ENCODE measurements around the gene HCK.
A peak's percentile ranks its signal among the peaks of the same experiment; 100 is the strongest.
"Not testable (repeated sequence)": the region's sequence is repeated elsewhere in the genome, so short reads cannot be mapped to it uniquely, and the experiment has no call there.

HCK gene

DNA sequence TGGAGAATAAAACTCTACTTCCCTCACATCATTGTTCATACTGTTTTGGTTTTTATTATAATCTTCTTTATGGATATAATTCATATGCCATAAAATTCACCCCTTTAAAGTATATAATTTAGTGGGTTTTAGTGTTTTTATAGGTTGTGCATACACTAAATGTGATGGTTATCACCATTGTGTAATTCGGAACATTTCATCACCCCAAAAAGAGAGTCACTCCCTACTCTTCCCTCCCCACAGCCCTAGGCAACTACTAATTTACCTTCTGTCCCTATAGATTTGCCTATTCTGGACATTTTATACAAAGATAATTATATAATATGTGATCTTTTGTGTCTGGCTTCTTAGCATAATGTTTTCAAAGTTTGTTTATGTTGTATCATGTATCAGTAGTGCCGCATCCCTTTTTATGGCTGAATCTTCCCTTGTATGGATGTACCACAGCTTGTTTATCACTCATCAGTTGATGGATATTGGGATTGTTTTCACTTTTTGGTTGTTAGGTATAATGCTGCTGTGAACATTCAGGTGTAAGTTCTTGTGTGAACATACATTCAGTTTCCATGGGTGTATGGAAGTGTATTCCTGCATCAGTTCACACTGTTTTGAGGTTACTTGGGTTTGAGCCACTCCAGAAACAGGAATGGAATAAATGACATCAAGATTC lies 61.7 kb downstream of the HCK start:
- 100% methylated on average over 1 of the region's 2 CpGs for WGBS (ENCODE audit: insufficient coverage)
- Histone ChIP-seq H3K27me3 (replicated peaks in 2 of 5; ENCODE audit: control insufficient read depth in 4 of 5, insufficient read depth in 5 of 5, low read length in 4 of 5) (no peaks in the 10 kb centered on the region), H3K4me3 (ENCODE audit: control insufficient read depth in 1 of 7, extremely low read depth in 1 of 7, insufficient read depth in 4 of 7, low read depth in 2 of 7, low read length in 6 of 7) (no peak overlapping the region), H3K36me3 (ENCODE audit: control insufficient read depth in 4 of 4, insufficient read depth in 4 of 4, low read length in 3 of 4) (peaks cover 0 to 15% (median 7%) of the 10 kb centered on the region in 4 experiments), H3K27ac (ENCODE audit: insufficient read depth in 1 of 2, low read depth in 1 of 2, low read length in 2 of 2, poor library complexity in 1 of 2, severe bottlenecking in 2 of 2) (peak overlapping the region in 1 of 2 experiments; percentile 39), H3K9me3 (ENCODE audit: control extremely low read depth in 1 of 5, control insufficient read depth in 4 of 5, insufficient read depth in 2 of 5, low read depth in 1 of 5, low read length in 4 of 5) (no peaks in the 10 kb centered on the region), H3K4me1 (ENCODE audit: control extremely low read depth in 1 of 4, control insufficient read depth in 4 of 4, insufficient read depth in 4 of 4, low read length in 3 of 4) (peaks cover 12 to 48% (median 22%) of the 10 kb centered on the region in 4 experiments)
- ChIA-PET CTCF (no interaction called here), POLR2A (no interaction called here)
- DNase-seq: no peak

GRCh38 chr20:32114305-32114960 lies 62.4 kb downstream of the HCK start:
- Histone ChIP-seq H3K27ac (ENCODE audit: insufficient read depth in 1 of 2, low read depth in 1 of 2, low read length in 2 of 2, poor library complexity in 1 of 2, severe bottlenecking in 2 of 2) (no peak overlapping the region), H3K4me1 (ENCODE audit: control extremely low read depth in 1 of 4, control insufficient read depth in 4 of 4, insufficient read depth in 4 of 4, low read length in 3 of 4) (peaks cover 12 to 48% (median 22%) of the 10 kb centered on the region in 4 experiments), H3K4me3 (ENCODE audit: control insufficient read depth in 1 of 7, extremely low read depth in 1 of 7, insufficient read depth in 4 of 7, low read depth in 2 of 7, low read length in 6 of 7) (no peak overlapping the region), H3K27me3 (replicated peaks in 2 of 5; ENCODE audit: control insufficient read depth in 4 of 5, insufficient read depth in 5 of 5, low read length in 4 of 5) (no peaks in the 10 kb centered on the region), H3K9me3 (ENCODE audit: control extremely low read depth in 1 of 5, control insufficient read depth in 4 of 5, insufficient read depth in 2 of 5, low read depth in 1 of 5, low read length in 4 of 5) (no peaks in the 10 kb centered on the region), H3K36me3 (ENCODE audit: control insufficient read depth in 4 of 4, insufficient read depth in 4 of 4, low read length in 3 of 4) (peaks cover 0 to 15% (median 7%) of the 10 kb centered on the region in 4 experiments)
- ChIA-PET POLR2A (no interaction called here), CTCF (no interaction called here)
- DNase-seq: no peak
- 97% methylated on average over 4 of the region's 8 CpGs for WGBS (ENCODE audit: insufficient coverage)

DNA sequence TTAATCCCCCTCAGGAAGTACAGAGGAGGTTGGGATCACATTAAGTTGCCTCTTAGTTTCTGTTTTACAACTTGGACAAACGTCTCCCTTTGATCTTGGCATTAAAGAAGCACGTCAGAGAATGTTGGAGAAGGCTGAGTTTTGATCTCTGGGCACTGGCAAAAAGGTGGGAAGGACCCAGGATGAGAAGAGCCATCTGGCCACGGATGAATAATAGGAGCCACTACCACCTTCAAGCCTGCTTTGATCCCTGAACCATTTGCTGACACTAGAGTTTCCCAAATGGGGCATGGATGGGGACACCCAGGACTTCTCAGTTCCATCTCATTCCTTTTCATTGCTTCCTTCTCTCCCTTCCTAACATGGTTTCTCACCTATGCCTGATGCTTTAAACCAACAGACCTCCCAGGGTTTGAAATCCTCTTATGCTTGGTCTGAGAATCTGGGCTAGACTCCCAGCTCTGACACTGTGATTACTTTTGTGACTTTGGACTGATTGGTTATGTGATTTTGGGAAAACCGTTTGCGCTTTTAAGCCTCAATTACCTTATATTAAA lies 63.2 kb downstream of the HCK start:
- CTCF ChIA-PET: interaction anchor here (1.2 kb wide), 1 partner anchor 13 kb away, joined by 4 read pairs; no protein-coding TSS in a partner anchor
- H3K4me1 ChIP-seq (ENCODE audit: control extremely low read depth in 1 of 4, control insufficient read depth in 4 of 4, insufficient read depth in 4 of 4, low read length in 3 of 4): peaks cover 7 to 44% (median 20%) of the 10 kb centered on the region in 4 experiments
- H3K36me3 ChIP-seq (ENCODE audit: control insufficient read depth in 4 of 4, insufficient read depth in 4 of 4, low read length in 3 of 4): peaks cover 0 to 15% (median 7%) of the 10 kb centered on the region in 4 experiments
- H3K27me3 ChIP-seq (replicated peaks in 2 of 5; ENCODE audit: control insufficient read depth in 4 of 5, insufficient read depth in 5 of 5, low read length in 4 of 5): no peaks in the 10 kb centered on the region
- no peak for DNase-seq
- H3K4me3 ChIP-seq (ENCODE audit: control insufficient read depth in 1 of 7, extremely low read depth in 1 of 7, insufficient read depth in 4 of 7, low read depth in 2 of 7, low read length in 6 of 7): no peak overlapping the region
- no peaks in the 10 kb centered on the region for H3K9me3 ChIP-seq (ENCODE audit: control extremely low read depth in 1 of 5, control insufficient read depth in 4 of 5, insufficient read depth in 2 of 5, low read depth in 1 of 5, low read length in 4 of 5)
- POLR2A ChIA-PET: no interaction called here
- 94% methylated on average over 3 of the region's 5 CpGs for WGBS (ENCODE audit: insufficient coverage)
- no peak overlapping the region for H3K27ac ChIP-seq (ENCODE audit: insufficient read depth in 1 of 2, low read depth in 1 of 2, low read length in 2 of 2, poor library complexity in 1 of 2, severe bottlenecking in 2 of 2)

GRCh38 chr20:32116079-32116521 lies 64.1 kb downstream of the HCK start:
- 83% methylated on average over 2 of the region's 6 CpGs for whole genome bisulfite sequencing (ENCODE audit: insufficient coverage)
- no peaks in the 10 kb centered on the region for H3K9me3 ChIP-seq (ENCODE audit: control extremely low read depth in 1 of 5, control insufficient read depth in 4 of 5, insufficient read depth in 2 of 5, low read depth in 1 of 5, low read length in 4 of 5)
- no peaks in the 10 kb centered on the region for H3K27me3 ChIP-seq (replicated peaks in 2 of 5; ENCODE audit: control insufficient read depth in 4 of 5, insufficient read depth in 5 of 5, low read length in 4 of 5)
- H3K4me3 ChIP-seq (ENCODE audit: control insufficient read depth in 1 of 7, extremely low read depth in 1 of 7, insufficient read depth in 4 of 7, low read depth in 2 of 7, low read length in 6 of 7): no peak overlapping the region
- peaks cover 3 to 36% (median 13%) of the 10 kb centered on the region in 4 experiments for H3K4me1 ChIP-seq (ENCODE audit: control extremely low read depth in 1 of 4, control insufficient read depth in 4 of 4, insufficient read depth in 4 of 4, low read length in 3 of 4)
- CTCF ChIA-PET: interaction anchor here (1.2 kb wide), 1 partner anchor 13 kb away, joined by 4 read pairs; no protein-coding TSS in a partner anchor
- POLR2A ChIA-PET: no interaction called here
- no peak overlapping the region for H3K27ac ChIP-seq (ENCODE audit: insufficient read depth in 1 of 2, low read depth in 1 of 2, low read length in 2 of 2, poor library complexity in 1 of 2, severe bottlenecking in 2 of 2)
- H3K36me3 ChIP-seq (ENCODE audit: control insufficient read depth in 4 of 4, insufficient read depth in 4 of 4, low read length in 3 of 4): peaks cover 0 to 15% (median 7%) of the 10 kb centered on the region in 4 experiments
- DNase-seq: no peak

DNA sequence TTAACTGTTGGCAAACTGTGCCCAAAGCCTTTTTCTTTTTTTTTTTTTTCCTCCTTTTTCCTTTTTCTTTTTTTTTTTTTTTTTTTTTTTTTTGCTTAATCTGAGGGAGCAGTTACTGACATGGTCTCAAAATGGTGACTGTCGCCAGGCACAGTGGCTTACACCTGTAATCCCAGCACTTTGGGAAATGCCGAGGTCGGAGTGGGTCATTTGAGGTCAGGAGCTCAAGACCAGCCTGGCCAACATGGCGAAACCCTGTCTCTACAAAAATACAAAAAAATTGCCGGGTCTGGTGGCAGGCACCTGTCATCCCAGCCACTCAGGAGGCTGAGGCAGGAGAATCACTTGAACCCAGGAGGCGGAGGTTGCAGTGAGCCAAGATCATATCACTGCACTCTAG lies 64.8 kb downstream of the HCK start:
- CTCF ChIA-PET: interaction anchor here (1.2 kb wide), 1 partner anchor 12 kb away, joined by 4 read pairs; no protein-coding TSS in a partner anchor
- H3K4me3 ChIP-seq (ENCODE audit: control insufficient read depth in 1 of 7, extremely low read depth in 1 of 7, insufficient read depth in 4 of 7, low read depth in 2 of 7, low read length in 6 of 7); H3K27me3 ChIP-seq (replicated peaks in 2 of 5; ENCODE audit: control insufficient read depth in 4 of 5, insufficient read depth in 5 of 5, low read length in 4 of 5); H3K9me3 ChIP-seq (ENCODE audit: control extremely low read depth in 1 of 5, control insufficient read depth in 4 of 5, insufficient read depth in 2 of 5, low read depth in 1 of 5, low read length in 4 of 5); H3K27ac ChIP-seq (ENCODE audit: insufficient read depth in 1 of 2, low read depth in 1 of 2, low read length in 2 of 2, poor library complexity in 1 of 2, severe bottlenecking in 2 of 2); DNase-seq; POLR2A ChIA-PET: not testable (repeated sequence)
- Histone ChIP-seq H3K36me3 (ENCODE audit: control insufficient read depth in 4 of 4, insufficient read depth in 4 of 4, low read length in 3 of 4) (peaks cover 0 to 15% (median 7%) of the 10 kb centered on the region in 4 experiments), H3K4me1 (ENCODE audit: control extremely low read depth in 1 of 4, control insufficient read depth in 4 of 4, insufficient read depth in 4 of 4, low read length in 3 of 4) (peaks cover 3 to 29% (median 10%) of the 10 kb centered on the region in 4 experiments)
- WGBS (ENCODE audit: insufficient coverage): 69% methylated on average over 2 of the region's 6 CpGs

DNA sequence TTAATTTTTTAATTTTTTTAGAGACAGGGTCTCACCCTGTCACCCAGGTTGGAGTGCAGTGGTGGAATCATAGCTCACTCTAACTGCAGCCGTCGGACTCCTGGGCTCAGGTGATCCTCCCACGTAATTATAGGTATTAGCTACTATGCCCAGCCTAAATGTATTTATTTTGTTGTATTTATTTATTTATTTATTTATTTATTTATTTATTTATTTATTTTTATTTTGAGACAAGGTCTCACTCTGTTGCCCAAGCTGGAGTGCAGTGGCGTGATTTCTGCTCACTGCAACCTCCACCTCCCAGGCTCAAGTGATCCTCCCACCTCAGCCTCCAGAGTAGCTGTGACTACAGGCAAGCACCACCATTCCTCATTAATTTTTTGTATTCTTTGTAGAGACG lies 66.4 kb downstream of the HCK start:
- CTCF ChIA-PET: interaction anchor here (1.1 kb wide), 1 partner anchor 15 kb away, joined by 3 read pairs; no protein-coding TSS in a partner anchor
- H3K4me1 ChIP-seq (ENCODE audit: control extremely low read depth in 1 of 4, control insufficient read depth in 4 of 4, insufficient read depth in 4 of 4, low read length in 3 of 4): peaks cover 0 to 14% (median 3%) of the 10 kb centered on the region in 4 experiments
- POLR2A ChIA-PET; H3K27ac ChIP-seq (ENCODE audit: insufficient read depth in 1 of 2, low read depth in 1 of 2, low read length in 2 of 2, poor library complexity in 1 of 2, severe bottlenecking in 2 of 2); H3K4me3 ChIP-seq (ENCODE audit: control insufficient read depth in 1 of 7, extremely low read depth in 1 of 7, insufficient read depth in 4 of 7, low read depth in 2 of 7, low read length in 6 of 7); H3K27me3 ChIP-seq (replicated peaks in 2 of 5; ENCODE audit: control insufficient read depth in 4 of 5, insufficient read depth in 5 of 5, low read length in 4 of 5); H3K9me3 ChIP-seq (ENCODE audit: control extremely low read depth in 1 of 5, control insufficient read depth in 4 of 5, insufficient read depth in 2 of 5, low read depth in 1 of 5, low read length in 4 of 5); DNase-seq: not testable (repeated sequence)
- WGBS (ENCODE audit: insufficient coverage): no CpG with 5 or more reads among the region's 5 CpGs
- H3K36me3 ChIP-seq (ENCODE audit: control insufficient read depth in 4 of 4, insufficient read depth in 4 of 4, low read length in 3 of 4): peaks cover 0 to 13% (median 6%) of the 10 kb centered on the region in 4 experiments
